H1 (cell line): ENCODE measurements around the gene INPP5B. TPM values are rescaled to one million over a fixed set of nuclear protein-coding genes. Genes with fewer than 3 reads are reported as not detected.

Source experiments
- GTF2F1 ChIP-seq: IDR thresholded peaks from 2 replicates; pipeline ENCODE4 v1.6.1; 2012; ENCODE audit warnings: low read depth, low read length, improper control_type of control experiment, borderline replicate concordance
- POU5F1 ChIP-seq: IDR thresholded peaks from 2 replicates; pipeline ENCODE4 v1.6.1; 2011; ENCODE audit warnings: low read depth, mild to moderate bottlenecking, low read length, moderate library complexity
- RXRA ChIP-seq: IDR thresholded peaks from 2 replicates; pipeline ENCODE4 v1.6.1; 2011; ENCODE audit warnings: low read depth, mild to moderate bottlenecking, low read length, moderate library complexity; ENCODE audit not compliant: insufficient read depth
- SUZ12 ChIP-seq: fragments of 200-600 bp; sonication (generic); IDR thresholded peaks from 2 replicates; pipeline ENCODE4 v1.6.1; 2012; ENCODE audit warnings: mild to moderate bottlenecking, inconsistent platforms, low read length, moderate library complexity, mixed read lengths
- TBP ChIP-seq: IDR thresholded peaks from 2 replicates; pipeline ENCODE4 v1.6.1; 2011; ENCODE audit warnings: low read depth, low read length, improper control_type of control experiment
- polyA plus RNA-seq, 7 experiments: library from polyadenylated mRNA; depleted of rRNA in 3 of 7; stranded (reverse) in 5 of 7; unstranded in 2 of 7; fragments of >200 nt in 5 of 7; fragments of 200-250 nt in 2 of 7; gene quantifications; 1 replicate in 5 of 7; 2 replicates in 1 of 7; 4 replicates in 1 of 7; pipeline versions ENCODE4 v1.2.1 to v1.2.3, GENCODE V29; 2011 to 2013; ENCODE audit warnings: missing spikeins in 2 of 7, mixed read lengths in 2 of 7
- total RNA-seq: library from RNA; stranded (reverse); fragmentation: NEBNext Ultra II Directional; extraction: Animal tissue kit (Norgen Biotek cat#: 25700); gene quantifications from 2 replicates; pipeline ENCODE4 v1.2.1, GENCODE V29; 2021

INPP5B gene
- total and polyA plus RNA-seq, 2 of the 8 experiments (the other 6 are each of a cell fraction or from before 2014, with no cell fraction given) = 14.0 to 23.7 TPM

GRCh38 chr1:37945743-37946702, 830 bp downstream of the INPP5B start (continued):
- TF ChIP-seq POU5F1 (no peak), GTF2F1 (no peak), SUZ12 (no peak), TBP (no peak), RXRA (no peak)
- TF ChIP-seq, all 59 proteins: peak for 0
